Measurements from ENCODE around the gene PCK2.

DNA sequence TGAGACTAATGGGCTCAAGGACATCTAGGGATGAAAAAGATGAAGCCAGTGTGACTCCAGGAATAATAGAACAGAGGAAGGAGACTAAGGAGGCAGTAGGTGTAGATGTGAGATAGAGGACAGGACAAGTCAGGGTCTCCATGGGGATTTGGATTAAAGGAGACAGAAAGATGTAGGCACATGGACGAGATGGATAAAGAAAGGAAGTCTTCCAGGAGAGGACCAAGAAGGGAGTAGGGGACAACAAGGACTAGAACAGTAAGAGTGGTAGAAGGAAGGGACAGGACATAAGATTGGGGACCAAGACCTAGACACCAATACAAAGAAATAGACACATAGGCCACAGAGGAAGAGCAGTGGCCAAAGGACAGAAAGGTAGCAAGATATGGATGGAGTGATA is 7.1 kb upstream of the PCK2 start:
- TF ChIP-seq, protein P1, sequence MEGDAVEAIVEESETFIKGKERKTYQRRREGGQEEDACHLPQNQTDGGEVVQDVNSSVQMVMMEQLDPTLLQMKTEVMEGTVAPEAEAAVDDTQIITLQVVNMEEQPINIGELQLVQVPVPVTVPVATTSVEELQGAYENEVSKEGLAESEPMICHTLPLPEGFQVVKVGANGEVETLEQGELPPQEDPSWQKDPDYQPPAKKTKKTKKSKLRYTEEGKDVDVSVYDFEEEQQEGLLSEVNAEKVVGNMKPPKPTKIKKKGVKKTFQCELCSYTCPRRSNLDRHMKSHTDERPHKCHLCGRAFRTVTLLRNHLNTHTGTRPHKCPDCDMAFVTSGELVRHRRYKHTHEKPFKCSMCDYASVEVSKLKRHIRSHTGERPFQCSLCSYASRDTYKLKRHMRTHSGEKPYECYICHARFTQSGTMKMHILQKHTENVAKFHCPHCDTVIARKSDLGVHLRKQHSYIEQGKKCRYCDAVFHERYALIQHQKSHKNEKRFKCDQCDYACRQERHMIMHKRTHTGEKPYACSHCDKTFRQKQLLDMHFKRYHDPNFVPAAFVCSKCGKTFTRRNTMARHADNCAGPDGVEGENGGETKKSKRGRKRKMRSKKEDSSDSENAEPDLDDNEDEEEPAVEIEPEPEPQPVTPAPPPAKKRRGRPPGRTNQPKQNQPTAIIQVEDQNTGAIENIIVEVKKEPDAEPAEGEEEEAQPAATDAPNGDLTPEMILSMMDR (IDR thresholded peaks at IDR 0.05; ENCODE audit: poor library complexity) = no peak
- no peak for TF ChIP-seq EZH2phosphoT487 (IDR thresholded peaks at IDR 0.05; ENCODE audit: low read depth, severe bottlenecking, unreplicated experiment)
